GM21447 (cell line): Measurements from ENCODE around the gene CARS1.
A peak's percentile ranks its signal among the peaks of the same experiment; 100 is the strongest.
"Not testable (repeated sequence)": the region's sequence is repeated elsewhere in the genome, so short reads cannot be mapped to it uniquely, and the experiment has no call there.

Experiments
- ATAC-seq: cut with Tn5 transposase; IDR thresholded peaks from one replicate; pipeline ENCODE4 v1.9.1; 2021; ENCODE audit not compliant: unreplicated experiment

Gene CARS1

DNA sequence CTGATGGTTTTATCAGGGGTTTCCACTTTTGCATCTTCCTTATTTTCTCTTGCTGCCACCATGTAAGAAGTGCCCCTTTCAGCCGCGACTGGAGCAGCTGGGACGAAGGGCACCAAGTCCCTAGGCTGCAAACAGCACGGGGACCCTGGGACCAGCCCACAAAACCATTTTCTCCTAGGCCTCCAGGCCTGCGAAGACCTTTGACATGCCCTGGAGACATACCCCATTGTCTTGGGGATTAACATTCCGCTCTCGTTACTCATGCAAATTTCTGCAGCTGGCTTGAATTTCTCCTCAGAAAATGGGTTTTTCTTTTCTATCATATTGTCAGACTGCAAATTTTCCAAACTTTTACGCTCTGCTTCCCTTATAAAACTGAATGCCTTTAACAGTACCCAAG lies 6.7 kb upstream of the CARS1 start:
- ATAC-seq = not testable (repeated sequence)

DNA sequence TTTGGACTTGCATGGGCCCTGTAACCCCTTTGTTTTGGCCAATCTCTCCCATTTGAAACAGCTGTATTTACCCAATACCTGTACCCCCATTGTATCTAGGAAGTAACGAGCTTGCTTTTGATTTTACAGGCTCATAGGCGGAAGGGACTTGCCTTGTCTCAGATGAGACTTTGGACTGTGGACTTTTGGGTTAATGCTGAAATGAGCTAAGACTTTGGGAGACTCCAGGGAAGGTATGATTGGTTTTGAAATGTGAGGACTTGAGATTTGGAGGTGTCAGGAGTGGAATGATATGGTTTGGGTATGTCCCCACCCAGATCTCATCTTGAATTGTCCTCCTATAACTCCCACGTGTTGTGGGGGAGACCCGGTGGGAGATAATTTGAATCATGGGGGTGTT lies 6.2 kb upstream of the CARS1 start:
- ATAC-seq = not testable (repeated sequence)

DNA sequence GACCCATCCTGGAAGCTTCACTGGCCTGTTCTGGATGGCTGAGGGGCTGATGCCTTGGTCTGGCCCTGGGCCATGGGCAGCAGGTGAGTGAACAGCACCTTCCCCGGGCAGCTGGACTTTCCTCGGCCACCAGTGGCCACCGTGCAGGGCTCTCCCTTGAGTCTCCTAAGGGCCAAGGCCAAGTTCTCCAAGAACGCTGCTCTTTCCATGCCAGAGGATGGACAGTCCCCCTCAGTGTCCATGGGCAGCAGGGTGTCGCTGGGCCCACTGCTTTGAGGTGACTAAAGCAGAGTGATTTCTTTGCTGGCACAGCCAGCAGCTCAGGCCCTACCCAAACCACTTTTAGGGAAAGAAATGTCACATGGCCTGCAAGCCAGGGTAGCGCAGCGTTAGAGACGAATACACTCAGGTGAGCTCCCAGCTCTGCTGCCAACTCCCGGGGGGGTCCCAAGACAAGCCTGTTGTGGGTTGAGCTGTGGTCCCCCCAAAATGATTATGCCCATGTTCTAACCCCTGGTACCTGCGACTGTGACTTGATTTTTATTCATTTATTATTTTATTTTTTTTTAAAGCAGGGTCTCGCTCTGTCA lies 3.3 kb upstream of the CARS1 start:
- no peak for ATAC-seq

DNA sequence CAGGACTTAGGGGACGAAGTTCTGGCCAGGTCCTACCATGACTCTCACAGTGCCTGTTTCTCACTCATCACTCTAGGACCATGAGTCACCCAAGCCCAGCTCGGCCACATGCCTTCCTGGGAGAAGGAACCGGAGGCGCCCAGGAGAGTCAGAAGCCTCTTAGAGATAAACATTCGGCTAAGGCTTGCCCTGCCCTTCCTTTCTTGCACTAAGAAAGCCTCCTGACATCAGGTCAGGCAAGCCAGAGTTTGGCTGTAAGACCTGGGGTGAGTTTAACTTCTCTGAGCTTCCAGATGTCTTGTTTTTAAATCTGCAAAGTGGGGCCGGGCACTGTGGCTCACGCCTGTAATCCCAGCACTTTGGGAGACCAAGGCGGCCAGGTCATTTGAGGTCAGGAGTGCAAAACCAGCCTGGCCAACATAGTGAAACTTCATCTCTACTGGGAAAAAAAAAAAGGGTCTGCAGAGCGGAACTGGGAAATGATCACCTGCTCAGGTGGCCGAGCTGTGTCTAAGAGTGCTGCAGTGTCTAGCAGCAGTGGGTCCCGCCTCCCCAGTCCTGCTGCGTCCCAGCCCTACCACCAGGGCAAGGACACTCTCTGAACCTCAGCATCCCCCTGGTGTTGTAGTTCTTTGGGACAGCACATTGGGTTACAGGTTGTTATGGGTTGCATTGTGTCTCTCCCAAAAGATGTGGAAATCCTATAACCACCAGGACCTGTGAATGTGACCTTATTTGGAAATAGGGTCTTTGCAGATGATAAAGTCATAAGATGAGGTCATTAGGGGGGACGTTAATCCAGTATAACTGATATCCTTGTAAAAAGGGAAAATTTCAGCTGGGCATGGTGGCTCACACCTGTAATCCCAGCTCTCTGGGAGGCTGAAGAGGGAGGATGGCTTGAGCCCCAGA lies 1.8 kb upstream of the CARS1 start:
- ATAC-seq = no peak

DNA sequence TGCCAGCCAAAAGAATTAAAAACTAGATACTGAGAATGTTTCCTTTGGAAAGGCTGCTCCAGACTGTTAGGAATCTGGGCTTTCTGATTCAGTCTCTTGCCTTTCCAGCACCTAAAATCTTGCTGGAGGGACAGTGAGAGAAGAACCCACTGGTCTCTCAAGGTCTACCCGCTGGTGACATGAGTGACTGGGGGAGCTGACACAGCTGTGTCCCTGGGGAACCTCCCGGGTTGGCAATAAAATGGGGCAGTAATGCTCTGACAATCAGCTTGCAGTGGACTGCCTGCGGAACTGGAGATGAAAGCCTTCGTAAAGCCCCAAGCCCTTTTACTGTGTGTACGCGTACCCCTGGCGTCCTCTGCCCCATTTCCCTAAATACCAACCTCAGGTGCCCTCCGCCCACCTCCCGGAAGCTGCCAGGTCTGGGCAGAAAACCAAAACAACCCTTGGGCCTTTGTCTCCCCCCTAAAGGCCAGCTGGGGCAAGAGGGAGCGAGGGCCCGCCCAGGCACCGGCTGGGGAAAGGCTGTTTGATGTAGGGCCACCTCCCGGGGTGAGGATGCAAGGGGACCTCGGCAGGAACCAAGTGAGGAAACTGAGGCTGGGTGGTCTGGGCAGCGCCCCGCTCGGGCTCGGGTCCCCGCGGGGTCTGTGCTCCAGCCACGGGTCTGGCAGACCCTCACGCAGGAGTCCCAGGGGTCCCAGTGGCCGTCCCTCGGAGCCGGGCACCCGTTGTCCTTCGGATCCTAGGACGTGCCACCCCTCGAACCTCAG lies 741 bp downstream of the CARS1 start:
- no peak for ATAC-seq

DNA sequence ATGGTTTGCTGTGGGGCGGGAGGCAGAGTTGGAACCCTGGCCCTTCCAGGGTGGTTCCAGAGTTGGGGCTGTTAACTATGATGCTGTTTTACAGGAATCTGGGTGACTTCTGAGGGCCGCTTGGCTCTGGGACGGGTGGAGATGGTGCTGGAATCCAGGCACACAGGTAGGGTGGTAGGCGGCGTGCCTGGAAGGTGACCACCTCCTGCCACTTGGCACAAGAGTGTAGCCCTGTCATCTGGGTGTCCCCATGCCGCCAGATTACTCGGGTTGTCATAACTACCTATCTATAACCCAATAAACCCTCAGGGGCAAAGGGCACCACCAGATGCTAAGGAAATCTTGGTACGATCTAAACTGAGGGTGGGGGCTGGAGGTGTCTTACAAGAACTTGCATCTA lies 1.3 kb downstream of the CARS1 start:
- ATAC-seq = no peak

DNA sequence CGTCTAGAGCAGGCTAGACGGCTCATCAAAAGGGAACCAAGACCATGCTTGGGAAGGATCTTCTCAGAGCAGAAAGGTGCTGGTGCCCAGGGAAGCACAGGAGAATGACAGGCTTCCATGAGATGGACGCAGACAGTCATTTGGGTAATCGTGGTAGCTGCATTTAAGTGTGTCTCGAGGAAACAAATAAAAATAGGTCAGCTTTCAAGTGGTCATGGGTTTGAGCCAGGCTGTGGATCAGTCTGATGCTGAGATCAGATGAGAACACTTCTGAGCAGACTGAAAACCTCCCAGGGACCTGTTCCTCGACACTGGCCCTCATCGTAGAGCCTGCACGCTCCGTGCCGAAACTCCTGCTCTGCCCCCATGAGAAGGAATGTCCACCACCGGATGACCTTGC lies 4.7 kb downstream of the CARS1 start:
- ATAC-seq = no peak

DNA sequence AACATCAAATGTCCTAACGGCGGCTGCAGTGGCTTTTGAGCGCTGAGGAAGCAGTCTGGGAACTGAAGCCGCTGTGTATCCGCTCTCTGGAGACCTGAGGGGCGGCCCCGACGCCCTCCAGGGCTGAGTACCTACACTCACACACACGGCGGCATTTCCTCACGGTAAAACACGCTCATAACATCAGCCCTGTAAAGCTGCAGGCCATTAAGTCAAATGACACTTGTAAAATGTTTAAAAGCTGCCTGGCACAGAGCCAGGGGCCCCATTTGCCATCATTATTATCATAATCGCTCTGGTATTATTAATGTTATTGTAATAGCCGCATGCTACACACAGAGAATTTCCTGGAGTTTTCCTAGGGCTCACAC lies 5.1 kb downstream of the CARS1 start:
- no peak for ATAC-seq

DNA sequence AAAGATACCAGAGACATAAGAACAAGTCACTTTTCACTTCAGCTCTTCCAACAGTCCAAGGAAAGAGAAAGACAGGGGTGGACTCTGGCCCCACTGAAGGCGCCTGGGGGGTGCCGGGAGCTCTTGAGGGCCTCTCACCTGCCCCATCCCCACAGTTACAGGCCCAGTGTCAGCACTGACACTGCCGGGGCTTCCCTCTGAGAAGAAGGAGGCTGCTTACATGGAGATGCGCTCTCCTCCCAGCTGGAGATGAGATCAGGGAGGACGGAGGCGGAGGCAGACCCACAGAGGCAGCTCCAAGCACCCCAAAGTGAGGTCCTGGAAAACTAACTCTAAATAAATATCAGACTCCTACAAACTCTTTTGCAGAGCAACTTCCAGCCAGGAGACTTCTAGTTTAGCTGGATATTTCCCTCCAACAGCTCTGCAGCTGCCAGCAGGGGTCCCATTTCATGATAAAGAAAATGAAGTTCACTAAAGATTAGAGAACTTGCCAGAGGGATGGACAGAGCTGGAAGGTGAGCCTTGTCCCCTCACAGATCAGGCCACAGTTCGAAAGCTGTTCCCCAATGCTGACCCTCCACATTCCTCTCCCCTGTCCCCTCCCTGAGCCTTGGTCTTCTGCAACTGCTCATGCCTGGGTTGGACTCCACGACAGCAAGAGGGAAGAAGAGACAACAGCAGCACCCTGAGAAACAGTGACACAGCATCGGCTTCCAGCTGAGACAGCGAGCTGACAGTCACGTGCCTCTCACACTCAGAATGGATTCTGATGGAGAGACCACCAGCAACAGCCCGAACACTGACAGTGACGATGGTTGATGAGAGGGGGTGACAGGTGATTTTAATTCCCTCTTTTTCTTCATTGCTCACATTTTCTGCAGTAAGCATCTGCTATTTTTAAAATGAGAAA lies 5.8 kb downstream of the CARS1 start:
- ATAC-seq = no peak

DNA sequence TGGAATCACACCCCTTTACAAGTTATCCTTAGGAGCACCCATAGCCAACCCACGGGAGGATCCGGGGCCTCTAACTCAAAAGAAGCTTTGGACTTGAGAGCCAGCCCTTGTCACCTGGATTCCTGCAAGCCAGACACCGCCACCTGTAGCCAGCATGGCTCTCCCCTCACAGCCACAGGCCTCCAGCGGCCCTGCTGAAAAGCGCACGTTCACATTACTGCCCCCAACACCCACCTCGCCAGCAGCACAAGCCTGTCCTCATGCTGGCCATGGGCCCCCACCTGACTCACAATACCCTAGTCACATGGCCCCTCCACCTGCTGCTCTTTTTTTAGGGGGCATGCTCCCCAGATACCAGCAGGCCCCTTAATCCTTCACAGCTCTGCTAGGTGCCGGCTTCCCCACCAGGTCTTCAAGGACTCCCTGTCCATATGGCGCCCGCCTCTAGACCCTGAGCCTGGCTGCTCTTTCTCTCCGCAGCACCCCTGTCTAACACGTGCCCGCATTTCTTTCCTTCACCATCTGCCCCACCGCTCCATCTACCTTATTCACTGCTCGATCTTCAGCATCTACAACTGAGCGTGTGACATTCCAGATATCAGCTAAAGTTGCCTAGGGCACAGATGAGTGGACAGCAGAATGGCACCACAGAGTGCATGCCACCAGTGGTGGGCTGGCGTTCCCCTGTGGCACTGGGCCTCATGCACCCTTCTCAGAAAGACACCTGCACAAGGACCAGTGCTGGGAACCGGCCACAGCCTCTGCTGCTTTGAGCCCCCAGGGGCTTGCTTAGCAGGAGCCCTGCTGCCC lies 6.6 kb downstream of the CARS1 start:
- ATAC-seq = no peak

DNA sequence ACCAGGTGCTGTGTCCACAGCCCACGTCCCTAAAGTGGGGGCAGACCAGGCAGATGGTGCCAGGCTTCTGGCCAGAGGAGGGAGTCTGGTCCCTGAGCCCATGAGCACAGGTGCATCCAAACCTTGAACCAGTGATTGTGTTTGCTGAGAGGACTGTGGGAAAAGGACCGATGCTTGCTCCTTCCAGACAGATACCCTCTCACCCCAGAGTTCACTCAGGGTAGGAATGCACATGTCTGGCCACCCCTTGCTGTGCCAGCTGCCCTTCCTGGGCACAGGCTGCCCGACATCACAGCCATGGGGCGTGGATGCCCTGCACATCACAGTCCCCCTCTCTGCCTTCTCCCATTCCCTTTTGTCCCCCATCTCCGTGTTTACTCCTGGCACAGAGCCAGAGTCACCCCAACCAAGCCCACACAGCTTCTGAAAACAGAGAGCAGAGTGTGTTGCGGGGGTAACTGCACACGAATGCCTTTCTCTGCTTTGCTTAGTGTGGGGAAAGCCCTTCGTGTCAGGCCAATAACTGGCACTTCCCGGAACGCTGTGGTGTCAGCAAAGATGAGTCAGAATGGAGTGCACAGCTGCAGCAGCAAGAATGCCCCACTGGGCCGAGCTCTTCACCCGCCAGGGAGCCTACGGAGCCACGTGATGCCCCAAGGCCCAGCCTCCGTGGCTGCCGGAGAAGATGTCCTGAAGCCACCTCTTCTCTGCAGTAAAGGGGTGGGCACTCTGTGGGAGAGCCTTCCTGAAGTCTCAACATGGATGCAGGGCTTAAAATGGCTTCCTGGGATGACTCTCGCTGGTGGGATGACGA lies 7.6 kb downstream of the CARS1 start:
- ATAC-seq = peak; percentile 94

DNA sequence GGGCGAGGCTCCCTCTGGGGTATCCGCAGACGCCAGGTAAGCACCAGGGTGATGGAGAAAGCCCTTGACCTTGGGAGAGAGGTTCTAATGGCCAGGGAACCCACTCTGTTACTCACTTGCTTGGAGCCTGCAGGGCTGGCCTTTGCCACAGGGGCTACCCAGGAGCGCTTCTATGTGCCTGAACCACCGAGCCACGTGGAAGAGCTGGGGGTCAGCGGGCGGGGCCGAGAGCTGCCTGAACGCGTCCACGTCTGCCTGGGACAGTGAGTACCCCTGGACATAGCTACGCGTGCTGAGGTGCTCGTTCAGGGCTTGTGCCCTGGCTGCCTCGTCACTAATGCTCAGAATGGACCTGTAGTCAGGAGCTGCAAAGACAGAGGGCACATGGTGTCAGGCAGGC lies 9.6 kb downstream of the CARS1 start:
- no peak for ATAC-seq

DNA sequence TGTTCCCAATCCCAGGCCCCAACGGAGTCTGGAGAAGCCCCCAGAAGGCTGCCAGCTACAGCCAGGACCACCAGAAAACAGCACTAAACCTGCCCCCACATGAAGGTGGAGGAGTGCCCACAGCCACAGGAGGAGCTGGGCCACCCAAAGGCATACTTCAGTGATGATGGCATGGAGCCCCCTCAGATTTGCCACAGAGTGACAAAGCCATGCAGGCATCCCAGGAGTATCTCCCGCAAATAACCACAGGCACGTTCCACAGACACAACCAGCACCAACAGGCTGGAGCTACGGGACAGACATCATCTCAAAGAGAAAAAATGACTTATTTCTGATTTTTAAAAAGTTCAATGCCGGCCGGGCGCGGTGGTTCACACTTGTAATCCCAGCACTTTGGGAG lies 10.6 kb downstream of the CARS1 start:
- ATAC-seq = no peak

DNA sequence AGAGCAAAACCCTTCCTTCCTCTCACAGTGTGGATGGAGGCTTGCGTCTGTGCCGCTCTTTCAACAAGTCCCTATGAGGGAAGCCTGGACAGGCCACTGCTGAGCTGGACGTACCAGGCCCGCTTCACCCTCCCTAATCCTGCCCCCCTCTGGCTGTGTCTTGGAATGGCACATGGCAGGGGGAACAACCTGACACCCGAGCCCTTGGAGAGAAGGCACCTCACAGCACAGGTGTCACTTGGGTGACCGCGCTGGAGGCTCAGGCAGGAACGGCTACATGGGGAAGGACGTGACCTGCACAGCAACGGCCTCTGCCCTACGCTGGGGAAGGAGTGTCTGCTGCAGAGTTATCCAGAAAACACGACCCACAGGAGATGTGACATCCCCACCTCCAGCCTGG lies 11.0 kb downstream of the CARS1 start:
- no peak for ATAC-seq

DNA sequence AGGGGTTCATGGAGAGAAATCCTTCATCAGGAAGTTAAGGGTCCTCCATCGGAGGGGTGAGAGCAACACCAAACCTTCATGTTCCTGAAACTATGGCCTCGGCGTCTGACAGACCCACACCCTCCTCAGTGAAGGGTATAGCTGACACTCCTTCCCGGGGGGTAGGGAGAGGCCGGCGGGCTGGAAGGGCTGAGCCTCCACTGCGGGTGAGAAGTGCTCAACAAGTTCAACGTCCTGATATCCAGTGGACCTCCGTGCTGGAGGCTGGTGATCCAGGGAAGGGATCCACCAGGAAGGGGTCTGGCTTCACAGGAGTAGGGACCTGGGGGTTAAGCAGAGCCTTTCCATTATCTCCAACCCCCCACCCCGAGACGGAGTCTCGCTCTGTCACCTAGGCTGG lies 12.3 kb downstream of the CARS1 start:
- no peak for ATAC-seq

DNA sequence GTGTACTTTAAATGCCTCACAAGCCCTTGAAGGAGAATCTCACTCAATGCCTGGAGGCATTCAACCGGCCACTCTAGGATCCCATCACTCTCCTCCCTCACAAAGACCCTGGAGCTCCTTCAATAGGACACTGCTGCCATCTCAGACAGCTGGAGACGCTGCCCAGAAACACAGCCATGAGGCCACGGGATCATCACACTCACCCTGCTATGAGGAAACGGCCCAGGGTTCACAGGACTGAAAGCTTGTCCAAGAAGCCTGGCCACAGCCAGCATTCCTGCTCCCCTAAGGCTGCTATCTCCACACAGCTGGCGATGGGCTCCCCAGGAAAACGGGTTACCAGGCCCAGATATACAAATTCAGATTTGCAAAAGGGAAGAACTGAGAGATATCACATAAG lies 13.2 kb downstream of the CARS1 start:
- no peak for ATAC-seq

DNA sequence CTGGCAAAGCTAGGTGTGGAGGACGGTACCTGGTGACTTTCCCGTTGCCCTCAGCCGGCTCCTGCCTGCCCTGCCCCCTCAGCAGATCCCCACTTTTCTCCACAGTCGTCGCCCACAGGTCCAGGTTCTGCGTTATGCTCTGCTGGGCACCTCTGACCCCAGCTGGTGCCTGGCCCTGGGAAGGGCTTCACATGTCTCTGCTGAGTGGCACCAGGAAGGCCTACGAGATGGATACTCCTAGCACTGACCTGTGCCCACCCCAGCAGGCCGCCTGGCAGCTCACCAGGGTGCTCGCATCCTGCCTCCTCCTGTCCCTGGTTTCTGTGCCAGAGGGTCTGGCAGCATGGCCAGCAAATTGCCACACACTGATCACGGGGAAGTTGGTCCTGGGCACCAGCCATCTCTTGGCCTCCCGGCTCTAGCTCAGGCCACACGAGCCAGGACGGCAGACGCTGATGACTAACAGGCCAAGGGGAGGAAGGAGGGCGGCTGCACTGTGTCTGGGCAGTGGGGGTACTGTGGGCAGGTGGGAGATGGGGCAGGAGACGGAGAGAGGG lies 13.8 kb downstream of the CARS1 start:
- ATAC-seq = no peak

DNA sequence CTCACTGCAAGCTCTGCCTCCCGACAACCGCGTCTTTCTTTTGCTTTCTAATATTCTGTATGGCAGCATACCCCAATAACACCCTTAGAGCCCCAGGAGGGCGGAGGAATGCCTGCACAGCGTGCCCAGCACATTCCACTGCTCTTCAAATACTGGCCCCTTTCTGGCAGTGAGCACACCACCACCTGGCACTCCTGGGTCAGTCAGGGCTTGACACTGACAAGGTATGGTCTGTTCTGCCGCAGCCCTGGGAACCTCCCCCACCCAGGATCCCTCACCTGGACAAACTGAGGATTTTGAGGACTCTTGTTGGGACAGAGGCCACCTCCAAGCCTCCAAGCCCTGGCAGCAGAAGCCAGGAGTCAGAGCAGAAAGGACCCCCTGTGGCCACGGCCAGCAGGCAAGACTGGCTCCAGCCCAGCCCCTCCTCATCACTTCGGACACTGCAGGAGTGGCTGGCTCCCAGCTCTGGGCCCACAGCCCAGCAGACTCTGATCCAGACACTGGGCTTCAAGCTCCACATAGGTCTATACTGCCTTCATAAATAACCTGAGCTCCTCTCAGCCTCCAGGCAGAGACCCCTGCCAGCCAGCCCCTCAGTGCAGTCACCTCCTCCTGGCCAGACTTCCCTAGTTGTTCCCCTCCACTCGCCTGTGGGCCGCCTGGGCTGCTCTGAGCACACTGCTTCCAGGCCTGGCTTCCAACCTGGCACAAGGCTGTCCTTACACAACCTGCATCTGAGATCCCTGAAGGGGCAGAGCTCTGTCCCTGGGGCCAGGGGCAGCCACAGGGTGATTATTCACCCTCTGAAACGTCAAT lies 14.5 kb downstream of the CARS1 start:
- no peak for ATAC-seq
